GM12878 (cell line): ENCODE data around the gene NFASC. TPM values are rescaled to one million over a fixed set of nuclear protein-coding genes. Genes with fewer than 3 reads are reported as not detected.

Experiments
- ATAC-seq: fragments of 200-7000 bp; cut with Tn5 transposase; 3 replicates; pipeline ENCODE4 v1.9.1; 2020; ENCODE audit warnings: mild to moderate bottlenecking, moderate library complexity
- BruUV-seq: library from RNA; stranded (reverse); fragments of 400-500 nt; replicated peaks from 2 replicates; lab custom pipeline; 2021; lab: Mats Ljungman, UMichigan
- CTCF ChIA-PET: fragments of 300-600 bp; sonication (Branson Sonifier 250); formaldehyde crosslinking; extraction: SDS; loops from one replicate; lab custom pipeline; 2021; ENCODE audit warnings: inconsistent platforms; lab: Yijun Ruan, JAX
- POLR2A ChIA-PET: fragments of 350-600 bp; formaldehyde crosslinking; extraction: SDS; loops from one replicate; lab custom pipeline; 2021; ENCODE audit warnings: inconsistent platforms; lab: Charles Lee
- RAD21 ChIA-PET: fragments of 300-600 bp; sonication (Branson Sonifier 250); formaldehyde crosslinking; loops from one replicate; lab custom pipeline; 2023; ENCODE audit warnings: antibody characterized with exemption; ENCODE audit not compliant: unreplicated experiment; lab: Charles Lee
- SMC1A ChIA-PET: fragments of 300-600 bp; sonication (Branson Sonifier 250); formaldehyde crosslinking; loops from one replicate; lab custom pipeline; 2023; ENCODE audit not compliant: unreplicated experiment, uncharacterized antibody; lab: Charles Lee
- DNase-seq: peaks from one replicate; pipeline ENCODE4 v3.0.0-alpha.2; 2011; ENCODE audit warnings: low read depth, low spot score
- FAIRE-seq: peaks from 3 replicates; lab custom pipeline; 2011; peaks lifted over from hg19 to GRCh38; lab: Jason Lieb, UNC
- H2AFZ ChIP-seq: 2 replicates; pipeline ENCODE4 v1.6.0; 2011; ENCODE audit warnings: low read depth, low read length, control low read depth; ENCODE audit not compliant: control insufficient read depth
- H3K27ac ChIP-seq: 2 replicates; pipeline ENCODE4 v1.5.1; 2011; ENCODE audit warnings: control low read depth; ENCODE audit not compliant: control insufficient read depth, insufficient read depth
- H3K27me3 ChIP-seq, 2 experiments: replicated peaks in 1 of 2; 2 replicates each; pipeline versions ENCODE4 v1.6.0 to v1.6.1; 2011; ENCODE audit warnings: low read length in 1 of 2; ENCODE audit not compliant: control insufficient read depth in 2 of 2, insufficient read depth in 2 of 2
- H3K36me3 ChIP-seq, 2 experiments: 2 replicates each; pipeline ENCODE4 v1.5.1; 2011; ENCODE audit warnings: low read length in 1 of 2; ENCODE audit not compliant: control insufficient read depth in 2 of 2, insufficient read depth in 2 of 2
- H3K4me1 ChIP-seq: 2 replicates; pipeline ENCODE4 v1.6.1; 2011; ENCODE audit warnings: mild to moderate bottlenecking, low read length, moderate library complexity, mixed read lengths; ENCODE audit not compliant: control insufficient read depth, insufficient read depth
- H3K4me2 ChIP-seq: 2 replicates; pipeline ENCODE4 v1.6.0; 2011; ENCODE audit warnings: control low read depth; ENCODE audit not compliant: control insufficient read depth, insufficient read depth
- H3K4me3 ChIP-seq: fragments of 200-600 bp; sonication (generic); 2 replicates; pipeline ENCODE4 v1.5.1; 2016
- H3K79me2 ChIP-seq: 2 replicates; pipeline ENCODE4 v1.6.0; 2011; ENCODE audit warnings: low read length; ENCODE audit not compliant: control insufficient read depth, insufficient read depth
- H3K9ac ChIP-seq: 2 replicates; pipeline ENCODE4 v1.8.0; 2011; ENCODE audit warnings: low read length, control low read depth, mixed read lengths; ENCODE audit not compliant: control insufficient read depth, insufficient read depth
- H3K9me3 ChIP-seq: replicated peaks from 3 replicates; pipeline ENCODE4 v1.5.1; 2011; ENCODE audit warnings: mild to moderate bottlenecking, low read length; ENCODE audit not compliant: control insufficient read depth, insufficient read depth
- H4K20me1 ChIP-seq: 2 replicates; pipeline ENCODE4 v1.6.0; 2011; ENCODE audit not compliant: control insufficient read depth, insufficient read depth
- BACH1 ChIP-seq: fragments of 450-650 bp; IDR thresholded peaks from 2 replicates; pipeline ENCODE4 v1.6.1; 2017; ENCODE audit warnings: mild to moderate bottlenecking, borderline replicate concordance
- BHLHE40 ChIP-seq, 2 experiments: fragments of 450-650 bp in 1 of 2; IDR thresholded peaks; 2 replicates each; pipeline ENCODE4 v1.6.1; 2011 to 2017; ENCODE audit warnings: low read depth in 2 of 2, borderline replicate concordance in 1 of 2, improper control_type of control experiment in 1 of 2, low read length in 1 of 2, mild to moderate bottlenecking in 1 of 2
- CHD1 ChIP-seq: IDR thresholded peaks from 2 replicates; pipeline ENCODE4 v1.6.1; 2012; ENCODE audit warnings: low read depth, low read length, improper control_type of control experiment
- CREM ChIP-seq: IDR thresholded peaks from 2 replicates; pipeline ENCODE4 v1.6.1; 2014; ENCODE audit warnings: antibody characterized with exemption, low read depth
- GATAD2B ChIP-seq: fragments of 450-650 bp; conservative IDR thresholded peaks from 2 replicates; pipeline ENCODE4 v1.6.1; 2017; ENCODE audit warnings: low read depth, mild to moderate bottlenecking, moderate library complexity
- JUND ChIP-seq: IDR thresholded peaks from 2 replicates; pipeline ENCODE4 v1.6.1; 2012; ENCODE audit warnings: low read depth, mild to moderate bottlenecking, low read length, improper control_type of control experiment, moderate library complexity
- MTA2 ChIP-seq: fragments of 450-650 bp; IDR thresholded peaks from 2 replicates; pipeline ENCODE4 v1.6.1; 2016; ENCODE audit warnings: low read depth, mild to moderate bottlenecking, moderate library complexity
- RAD21 ChIP-seq: IDR thresholded peaks from 2 replicates; pipeline ENCODE4 v1.6.1; 2011; ENCODE audit warnings: mild to moderate bottlenecking, low read depth, low read length, moderate library complexity; ENCODE audit not compliant: insufficient read depth
- RAD51 ChIP-seq: fragments of 450-650 bp; IDR thresholded peaks from 2 replicates; pipeline ENCODE4 v1.6.1; 2016; ENCODE audit warnings: moderate library complexity, mild to moderate bottlenecking, inconsistent platforms
- RUNX3 ChIP-seq: IDR thresholded peaks from 2 replicates; pipeline ENCODE4 v1.6.1; 2012; ENCODE audit warnings: low read length, inconsistent platforms
- SMARCA5 ChIP-seq: fragments of 450-650 bp; IDR thresholded peaks from 2 replicates; pipeline ENCODE4 v1.6.1; 2017; ENCODE audit warnings: mild to moderate bottlenecking
- STAT1 ChIP-seq: fragments of 450-650 bp; conservative IDR thresholded peaks from 2 replicates; pipeline ENCODE4 v1.6.1; 2014; ENCODE audit warnings: antibody characterized with exemption, mild to moderate bottlenecking
- WRNIP1 ChIP-seq: IDR thresholded peaks from 2 replicates; pipeline ENCODE4 v1.6.1; 2011; ENCODE audit warnings: low read depth, low read length, improper control_type of control experiment, borderline replicate concordance
- ZNF217 ChIP-seq: fragments of 450-650 bp; IDR thresholded peaks from 2 replicates; pipeline ENCODE4 v1.6.1; 2017; ENCODE audit warnings: antibody characterized with exemption, mild to moderate bottlenecking
- WGBS: methylation state at CpG from one replicate; pipeline ENCODE4 v1.1.6; 2016; ENCODE audit warnings: low lambda C conversion rate; ENCODE audit not compliant: insufficient replicate concordance, insufficient coverage; ENCODE audit errors: missing lambda C conversion rate; 5-methylcytosine and 5-hydroxymethylcytosine counted together
- in situ Hi-C: fragments of 300-500 bp; cut with MboI; formaldehyde crosslinking; loops from 9 replicates; pipeline ENCODE4 v1.14.3; 2018; ENCODE audit warnings: mixed read lengths
- intact Hi-C: fragments of 100-400 bp; cut with micrococcal nuclease; formaldehyde crosslinking; loops from one replicate; pipeline ENCODE4 v1.14.2; 2022; ENCODE audit not compliant: unreplicated experiment
- polyA plus RNA-seq, 11 experiments: library from polyadenylated mRNA; depleted of rRNA in 4 of 11; unstranded in 6 of 11; stranded (reverse) in 5 of 11; fragments of >200 nt; fragmentation: Nextera tagmentation in 4 of 11; fragmentation: Illumina TruSeq in 1 of 11; extraction: Ambion mirVana in 4 of 11; extraction: Trizol in 1 of 11; gene quantifications; 1 replicate in 1 of 11; 2 replicates in 10 of 11; pipeline versions ENCODE4 v1.2.1 to v1.2.3, GENCODE V29; 2011 to 2016; ENCODE audit warnings: inconsistent platforms in 2 of 11, missing spikeins in 2 of 11, low read depth in 1 of 11
- total RNA-seq, 4 experiments: library from RNA; depleted of rRNA in 3 of 4; stranded (reverse); fragments of >200 nt in 3 of 4; fragmentation: Illumina TruSeq in 1 of 4; extraction: Trizol in 1 of 4; gene quantifications; 2 replicates each; pipeline versions ENCODE4 v1.2.1 to v1.2.3, GENCODE V29; 2013 to 2021
- TF ChIP-seq, protein P1 (sequence below): IDR thresholded peaks from 2 replicates; pipeline ENCODE4 v1.6.1; 2011; ENCODE audit warnings: low read depth, mild to moderate bottlenecking, low read length, moderate library complexity, borderline replicate concordance; ENCODE audit errors: extremely low read depth
- TF ChIP-seq, protein P2 (sequence below): fragments of 450-650 bp; IDR thresholded peaks from 2 replicates; pipeline ENCODE4 v1.6.1; 2017; ENCODE audit warnings: borderline replicate concordance
- TF ChIP-seq, protein P3 (sequence below): fragments of 450-650 bp; IDR thresholded peaks from 2 replicates; pipeline ENCODE4 v1.6.1; 2018; ENCODE audit warnings: mild to moderate bottlenecking, low read depth, moderate library complexity; ENCODE audit not compliant: partially characterized antibody
- TF ChIP-seq, protein P4 (sequence below): IDR thresholded peaks from 2 replicates; pipeline ENCODE4 v1.6.1; 2011; ENCODE audit warnings: borderline replicate concordance, low read depth, mild to moderate bottlenecking, moderate library complexity, mixed read lengths, low read length; ENCODE audit not compliant: insufficient read depth; ENCODE audit errors: extremely low read length
- TF ChIP-seq, protein P5 (sequence below): IDR thresholded peaks from 2 replicates; pipeline ENCODE4 v1.6.1; 2011; ENCODE audit warnings: mild to moderate bottlenecking, low read depth, low read length, moderate library complexity; ENCODE audit not compliant: insufficient replicate concordance

NFASC gene
- total and polyA plus RNA-seq, 10 of the 15 experiments (the other 5 are each of a cell fraction or from before 2014, with no cell fraction given): 0.04 to 0.31 (median 0.12) TPM; not detected in 4

DNA sequence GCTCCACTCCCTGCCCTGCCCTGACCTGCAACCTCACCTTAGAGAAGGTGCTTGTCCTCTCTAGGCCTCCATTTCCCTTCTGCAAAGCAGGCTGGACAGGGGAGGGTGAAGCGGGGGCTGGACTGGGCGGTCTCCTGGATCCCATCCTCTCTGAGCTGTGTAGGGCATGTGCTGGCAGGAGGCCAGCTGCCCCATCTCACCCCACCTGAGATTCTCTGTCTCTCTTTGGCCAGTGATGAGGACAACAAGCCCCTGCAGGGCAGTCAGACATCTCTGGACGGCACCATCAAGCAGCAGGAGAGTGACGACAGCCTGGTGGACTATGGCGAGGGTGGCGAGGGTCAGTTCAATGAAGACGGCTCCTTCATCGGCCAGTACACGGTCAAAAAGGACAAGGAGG is 145.4 kb downstream of the NFASC start:
- TF ChIP-seq CHD1 (no peak), BHLHE40 (IDR thresholded peaks at IDR 0.05; ENCODE audit: borderline replicate concordance in 1 of 2, low read depth in 2 of 2, low read length in 1 of 2) (no peak), GATAD2B (no peak), RAD21 (no peak), RUNX3 (no peak), BACH1 (no peak), RAD51 (no peak), ZNF217 (no peak), CREM (no peak), SMARCA5 (no peak), JUND (no peak), MTA2 (no peak), WRNIP1 (no peak), STAT1 (no peak)
- TF ChIP-seq, protein P1, sequence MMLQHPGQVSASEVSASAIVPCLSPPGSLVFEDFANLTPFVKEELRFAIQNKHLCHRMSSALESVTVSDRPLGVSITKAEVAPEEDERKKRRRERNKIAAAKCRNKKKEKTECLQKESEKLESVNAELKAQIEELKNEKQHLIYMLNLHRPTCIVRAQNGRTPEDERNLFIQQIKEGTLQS: no peak
- TF ChIP-seq, protein P2, sequence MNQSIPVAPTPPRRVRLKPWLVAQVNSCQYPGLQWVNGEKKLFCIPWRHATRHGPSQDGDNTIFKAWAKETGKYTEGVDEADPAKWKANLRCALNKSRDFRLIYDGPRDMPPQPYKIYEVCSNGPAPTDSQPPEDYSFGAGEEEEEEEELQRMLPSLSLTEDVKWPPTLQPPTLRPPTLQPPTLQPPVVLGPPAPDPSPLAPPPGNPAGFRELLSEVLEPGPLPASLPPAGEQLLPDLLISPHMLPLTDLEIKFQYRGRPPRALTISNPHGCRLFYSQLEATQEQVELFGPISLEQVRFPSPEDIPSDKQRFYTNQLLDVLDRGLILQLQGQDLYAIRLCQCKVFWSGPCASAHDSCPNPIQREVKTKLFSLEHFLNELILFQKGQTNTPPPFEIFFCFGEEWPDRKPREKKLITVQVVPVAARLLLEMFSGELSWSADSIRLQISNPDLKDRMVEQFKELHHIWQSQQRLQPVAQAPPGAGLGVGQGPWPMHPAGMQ: no peak
- TF ChIP-seq, protein P3, sequence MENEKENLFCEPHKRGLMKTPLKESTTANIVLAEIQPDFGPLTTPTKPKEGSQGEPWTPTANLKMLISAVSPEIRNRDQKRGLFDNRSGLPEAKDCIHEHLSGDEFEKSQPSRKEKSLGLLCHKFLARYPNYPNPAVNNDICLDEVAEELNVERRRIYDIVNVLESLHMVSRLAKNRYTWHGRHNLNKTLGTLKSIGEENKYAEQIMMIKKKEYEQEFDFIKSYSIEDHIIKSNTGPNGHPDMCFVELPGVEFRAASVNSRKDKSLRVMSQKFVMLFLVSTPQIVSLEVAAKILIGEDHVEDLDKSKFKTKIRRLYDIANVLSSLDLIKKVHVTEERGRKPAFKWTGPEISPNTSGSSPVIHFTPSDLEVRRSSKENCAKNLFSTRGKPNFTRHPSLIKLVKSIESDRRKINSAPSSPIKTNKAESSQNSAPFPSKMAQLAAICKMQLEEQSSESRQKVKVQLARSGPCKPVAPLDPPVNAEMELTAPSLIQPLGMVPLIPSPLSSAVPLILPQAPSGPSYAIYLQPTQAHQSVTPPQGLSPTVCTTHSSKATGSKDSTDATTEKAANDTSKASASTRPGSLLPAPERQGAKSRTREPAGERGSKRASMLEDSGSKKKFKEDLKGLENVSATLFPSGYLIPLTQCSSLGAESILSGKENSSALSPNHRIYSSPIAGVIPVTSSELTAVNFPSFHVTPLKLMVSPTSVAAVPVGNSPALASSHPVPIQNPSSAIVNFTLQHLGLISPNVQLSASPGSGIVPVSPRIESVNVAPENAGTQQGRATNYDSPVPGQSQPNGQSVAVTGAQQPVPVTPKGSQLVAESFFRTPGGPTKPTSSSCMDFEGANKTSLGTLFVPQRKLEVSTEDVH: no peak
- TF ChIP-seq, protein P4, sequence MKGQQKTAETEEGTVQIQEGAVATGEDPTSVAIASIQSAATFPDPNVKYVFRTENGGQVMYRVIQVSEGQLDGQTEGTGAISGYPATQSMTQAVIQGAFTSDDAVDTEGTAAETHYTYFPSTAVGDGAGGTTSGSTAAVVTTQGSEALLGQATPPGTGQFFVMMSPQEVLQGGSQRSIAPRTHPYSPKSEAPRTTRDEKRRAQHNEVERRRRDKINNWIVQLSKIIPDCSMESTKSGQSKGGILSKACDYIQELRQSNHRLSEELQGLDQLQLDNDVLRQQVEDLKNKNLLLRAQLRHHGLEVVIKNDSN: no peak
- TF ChIP-seq, protein P5, sequence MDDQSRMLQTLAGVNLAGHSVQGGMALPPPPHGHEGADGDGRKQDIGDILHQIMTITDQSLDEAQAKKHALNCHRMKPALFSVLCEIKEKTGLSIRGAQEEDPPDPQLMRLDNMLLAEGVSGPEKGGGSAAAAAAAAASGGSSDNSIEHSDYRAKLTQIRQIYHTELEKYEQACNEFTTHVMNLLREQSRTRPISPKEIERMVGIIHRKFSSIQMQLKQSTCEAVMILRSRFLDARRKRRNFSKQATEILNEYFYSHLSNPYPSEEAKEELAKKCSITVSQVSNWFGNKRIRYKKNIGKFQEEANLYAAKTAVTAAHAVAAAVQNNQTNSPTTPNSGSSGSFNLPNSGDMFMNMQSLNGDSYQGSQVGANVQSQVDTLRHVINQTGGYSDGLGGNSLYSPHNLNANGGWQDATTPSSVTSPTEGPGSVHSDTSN: no peak
- Histone ChIP-seq H3K79me2 (no peaks in the 10 kb centered on the region), H3K27me3 (peaks cover 0 to 20% of the 10 kb centered on the region in 2 experiments; a peak in 3 of 4 replicates), H3K4me2 (no peak overlapping the region), H3K36me3 (no peaks in the 10 kb centered on the region), H3K9ac (no peak overlapping the region), H2AFZ (no peak overlapping the region), H3K4me3 (no peak overlapping the region), H4K20me1 (no peaks in the 10 kb centered on the region), H3K27ac (no peak overlapping the region), H3K9me3 (no peaks in the 10 kb centered on the region), H3K4me1 (no peaks in the 10 kb centered on the region)
- no peak for ATAC-seq
- no TSS peak for BruUV-seq
- SMC1A ChIA-PET: no interaction called here
- CTCF ChIA-PET: no interaction called here
- no peak for DNase-seq
- POLR2A ChIA-PET: no interaction called here
- RAD21 ChIA-PET: no interaction called here
- intact Hi-C loops (no loop called here), in situ Hi-C loops (no loop called here)
- WGBS: 9% methylated on average over 9 of the region's 9 CpGs
- no peak for FAIRE-seq
